ENCODE results near the gene KRT13. TPM values are rescaled to one million over a fixed set of nuclear protein-coding genes. Genes with fewer than 3 reads are reported as not detected.

KRT13 gene
- total RNA-seq, 1 experiment from 2014 or later = not detected

DNA sequence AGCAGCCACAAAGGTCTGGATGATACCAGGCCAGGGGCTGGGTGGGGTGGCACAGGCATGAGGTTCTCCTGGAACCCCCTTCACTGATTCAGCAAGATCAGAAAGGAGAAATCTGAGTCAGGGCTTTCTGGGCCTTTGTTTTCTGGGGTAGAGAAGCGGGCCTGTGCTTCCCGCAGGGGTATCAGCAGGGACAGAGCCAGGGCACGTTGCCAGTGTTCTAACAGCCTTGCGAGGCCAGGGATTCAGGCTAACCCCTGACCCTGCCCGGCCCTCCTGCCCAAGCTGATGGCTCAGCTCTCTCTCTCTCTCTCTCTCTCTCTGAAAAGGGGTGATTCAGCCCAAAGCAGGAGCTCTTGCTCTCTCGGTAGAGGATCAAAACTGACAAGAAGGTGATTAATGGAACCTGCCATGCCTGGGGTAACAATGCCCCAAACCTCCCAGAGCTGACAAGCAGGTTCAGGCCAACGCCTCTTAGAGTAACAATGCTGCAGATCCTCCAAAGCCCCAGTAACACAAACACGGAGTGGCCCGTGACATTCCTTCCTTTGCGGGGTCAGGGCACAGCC lies 2.0 kb upstream of the KRT13 start:
- POLR2A ChIA-PET = interaction anchor here (0.5 kb wide), 1 partner anchor 11 kb away, joined by 3 read pairs; the partner anchor contains the start of gene KRT15
- no peaks in the 10 kb centered on the region; the same call in 1 of the 2 replicates for H3K27me3 Mint-ChIP-seq (ENCODE audit: low read depth)
- H3K4me3 Mint-ChIP-seq = no peak overlapping the region
- peaks cover 17% of the 10 kb centered on the region for H3K4me1 Mint-ChIP-seq
- ATAC-seq = no peak
- no peaks in the 10 kb centered on the region for H3K36me3 Mint-ChIP-seq
- CTCF ChIA-PET = interaction anchor here (0.6 to 15.4 kb wide), 4 partner anchors 20 to 155 kb away, joined by 3 to 116 read pairs (median 9); no protein-coding TSS in a partner anchor
- no peak for TF ChIP-seq TEAD1 (CRISPR knock-in tag; IDR thresholded peaks at IDR 0.05)
- TF ChIP-seq, protein P1, sequence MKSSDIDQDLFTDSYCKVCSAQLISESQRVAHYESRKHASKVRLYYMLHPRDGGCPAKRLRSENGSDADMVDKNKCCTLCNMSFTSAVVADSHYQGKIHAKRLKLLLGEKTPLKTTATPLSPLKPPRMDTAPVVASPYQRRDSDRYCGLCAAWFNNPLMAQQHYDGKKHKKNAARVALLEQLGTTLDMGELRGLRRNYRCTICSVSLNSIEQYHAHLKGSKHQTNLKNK (CRISPR knock-in tag; IDR thresholded peaks at IDR 0.05) = no peak
- TF ChIP-seq, protein P2, sequence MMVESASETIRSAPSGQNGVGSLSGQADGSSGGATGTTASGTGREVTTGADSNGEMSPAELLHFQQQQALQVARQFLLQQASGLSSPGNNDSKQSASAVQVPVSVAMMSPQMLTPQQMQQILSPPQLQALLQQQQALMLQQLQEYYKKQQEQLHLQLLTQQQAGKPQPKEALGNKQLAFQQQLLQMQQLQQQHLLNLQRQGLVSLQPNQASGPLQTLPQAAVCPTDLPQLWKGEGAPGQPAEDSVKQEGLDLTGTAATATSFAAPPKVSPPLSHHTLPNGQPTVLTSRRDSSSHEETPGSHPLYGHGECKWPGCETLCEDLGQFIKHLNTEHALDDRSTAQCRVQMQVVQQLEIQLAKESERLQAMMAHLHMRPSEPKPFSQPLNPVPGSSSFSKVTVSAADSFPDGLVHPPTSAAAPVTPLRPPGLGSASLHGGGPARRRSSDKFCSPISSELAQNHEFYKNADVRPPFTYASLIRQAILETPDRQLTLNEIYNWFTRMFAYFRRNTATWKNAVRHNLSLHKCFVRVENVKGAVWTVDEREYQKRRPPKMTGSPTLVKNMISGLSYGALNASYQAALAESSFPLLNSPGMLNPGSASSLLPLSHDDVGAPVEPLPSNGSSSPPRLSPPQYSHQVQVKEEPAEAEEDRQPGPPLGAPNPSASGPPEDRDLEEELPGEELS (CRISPR knock-in tag; IDR thresholded peaks at IDR 0.05) = no peak
- TF ChIP-seq MYBL2 (CRISPR knock-in tag; IDR thresholded peaks at IDR 0.05) = no peak
- no peak for TF ChIP-seq GRHL2 (CRISPR knock-in tag; IDR thresholded peaks at IDR 0.05; ENCODE audit: insufficient replicate concordance, severe bottlenecking)
- TF ChIP-seq FOXP1 (CRISPR knock-in tag; IDR thresholded peaks at IDR 0.05; ENCODE audit: borderline replicate concordance) = no peak
- TF ChIP-seq, protein P3, sequence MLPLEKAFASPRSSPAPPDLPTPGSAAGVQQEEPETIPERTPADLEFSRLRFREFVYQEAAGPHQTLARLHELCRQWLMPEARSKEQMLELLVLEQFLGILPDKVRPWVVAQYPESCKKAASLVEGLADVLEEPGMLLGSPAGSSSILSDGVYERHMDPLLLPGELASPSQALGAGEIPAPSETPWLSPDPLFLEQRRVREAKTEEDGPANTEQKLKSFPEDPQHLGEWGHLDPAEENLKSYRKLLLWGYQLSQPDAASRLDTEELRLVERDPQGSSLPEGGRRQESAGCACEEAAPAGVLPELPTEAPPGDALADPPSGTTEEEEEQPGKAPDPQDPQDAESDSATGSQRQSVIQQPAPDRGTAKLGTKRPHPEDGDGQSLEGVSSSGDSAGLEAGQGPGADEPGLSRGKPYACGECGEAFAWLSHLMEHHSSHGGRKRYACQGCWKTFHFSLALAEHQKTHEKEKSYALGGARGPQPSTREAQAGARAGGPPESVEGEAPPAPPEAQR (CRISPR knock-in tag; IDR thresholded peaks at IDR 0.05) = no peak
- no peak for TF ChIP-seq JUN (CRISPR knock-in tag; IDR thresholded peaks at IDR 0.05)
- TF ChIP-seq NR1H2 (CRISPR knock-in tag; IDR thresholded peaks at IDR 0.05) = no peak
- TF ChIP-seq, protein P4, sequence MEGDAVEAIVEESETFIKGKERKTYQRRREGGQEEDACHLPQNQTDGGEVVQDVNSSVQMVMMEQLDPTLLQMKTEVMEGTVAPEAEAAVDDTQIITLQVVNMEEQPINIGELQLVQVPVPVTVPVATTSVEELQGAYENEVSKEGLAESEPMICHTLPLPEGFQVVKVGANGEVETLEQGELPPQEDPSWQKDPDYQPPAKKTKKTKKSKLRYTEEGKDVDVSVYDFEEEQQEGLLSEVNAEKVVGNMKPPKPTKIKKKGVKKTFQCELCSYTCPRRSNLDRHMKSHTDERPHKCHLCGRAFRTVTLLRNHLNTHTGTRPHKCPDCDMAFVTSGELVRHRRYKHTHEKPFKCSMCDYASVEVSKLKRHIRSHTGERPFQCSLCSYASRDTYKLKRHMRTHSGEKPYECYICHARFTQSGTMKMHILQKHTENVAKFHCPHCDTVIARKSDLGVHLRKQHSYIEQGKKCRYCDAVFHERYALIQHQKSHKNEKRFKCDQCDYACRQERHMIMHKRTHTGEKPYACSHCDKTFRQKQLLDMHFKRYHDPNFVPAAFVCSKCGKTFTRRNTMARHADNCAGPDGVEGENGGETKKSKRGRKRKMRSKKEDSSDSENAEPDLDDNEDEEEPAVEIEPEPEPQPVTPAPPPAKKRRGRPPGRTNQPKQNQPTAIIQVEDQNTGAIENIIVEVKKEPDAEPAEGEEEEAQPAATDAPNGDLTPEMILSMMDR (IDR thresholded peaks at IDR 0.05) = no peak
- TF ChIP-seq EMX1 (CRISPR knock-in tag; IDR thresholded peaks at IDR 0.05) = no peak
- TF ChIP-seq PRRX2 (CRISPR knock-in tag; IDR thresholded peaks at IDR 0.05) = no peak
- TF ChIP-seq ZNF671 (CRISPR knock-in tag; IDR thresholded peaks at IDR 0.05) = no peak
- TF ChIP-seq, protein P5, sequence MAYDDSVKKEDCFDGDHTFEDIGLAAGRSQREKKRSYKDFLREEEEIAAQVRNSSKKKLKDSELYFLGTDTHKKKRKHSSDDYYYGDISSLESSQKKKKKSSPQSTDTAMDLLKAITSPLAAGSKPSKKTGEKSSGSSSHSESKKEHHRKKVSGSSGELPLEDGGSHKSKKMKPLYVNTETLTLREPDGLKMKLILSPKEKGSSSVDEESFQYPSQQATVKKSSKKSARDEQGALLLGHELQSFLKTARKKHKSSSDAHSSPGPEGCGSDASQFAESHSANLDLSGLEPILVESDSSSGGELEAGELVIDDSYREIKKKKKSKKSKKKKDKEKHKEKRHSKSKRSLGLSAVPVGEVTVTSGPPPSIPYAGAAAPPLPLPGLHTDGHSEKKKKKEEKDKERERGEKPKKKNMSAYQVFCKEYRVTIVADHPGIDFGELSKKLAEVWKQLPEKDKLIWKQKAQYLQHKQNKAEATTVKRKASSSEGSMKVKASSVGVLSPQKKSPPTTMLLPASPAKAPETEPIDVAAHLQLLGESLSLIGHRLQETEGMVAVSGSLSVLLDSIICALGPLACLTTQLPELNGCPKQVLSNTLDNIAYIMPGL (CRISPR knock-in tag; IDR thresholded peaks at IDR 0.05) = no peak
- TF ChIP-seq ZNF219 (CRISPR knock-in tag; IDR thresholded peaks at IDR 0.05; ENCODE audit: borderline replicate concordance) = no peak
- TF ChIP-seq GTF2I (CRISPR knock-in tag; conservative IDR thresholded peaks at IDR 0.05) = no peak
- TF ChIP-seq, protein P6, sequence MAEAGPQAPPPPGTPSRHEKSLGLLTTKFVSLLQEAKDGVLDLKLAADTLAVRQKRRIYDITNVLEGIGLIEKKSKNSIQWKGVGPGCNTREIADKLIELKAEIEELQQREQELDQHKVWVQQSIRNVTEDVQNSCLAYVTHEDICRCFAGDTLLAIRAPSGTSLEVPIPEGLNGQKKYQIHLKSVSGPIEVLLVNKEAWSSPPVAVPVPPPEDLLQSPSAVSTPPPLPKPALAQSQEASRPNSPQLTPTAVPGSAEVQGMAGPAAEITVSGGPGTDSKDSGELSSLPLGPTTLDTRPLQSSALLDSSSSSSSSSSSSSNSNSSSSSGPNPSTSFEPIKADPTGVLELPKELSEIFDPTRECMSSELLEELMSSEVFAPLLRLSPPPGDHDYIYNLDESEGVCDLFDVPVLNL (CRISPR knock-in tag; IDR thresholded peaks at IDR 0.05; ENCODE audit: borderline replicate concordance, low read depth) = no peak
- TF ChIP-seq GABPB1 (CRISPR knock-in tag; IDR thresholded peaks at IDR 0.05) = no peak
- no peak for TF ChIP-seq NFE2L1 (CRISPR knock-in tag; IDR thresholded peaks at IDR 0.05)
- TF ChIP-seq, protein P7, sequence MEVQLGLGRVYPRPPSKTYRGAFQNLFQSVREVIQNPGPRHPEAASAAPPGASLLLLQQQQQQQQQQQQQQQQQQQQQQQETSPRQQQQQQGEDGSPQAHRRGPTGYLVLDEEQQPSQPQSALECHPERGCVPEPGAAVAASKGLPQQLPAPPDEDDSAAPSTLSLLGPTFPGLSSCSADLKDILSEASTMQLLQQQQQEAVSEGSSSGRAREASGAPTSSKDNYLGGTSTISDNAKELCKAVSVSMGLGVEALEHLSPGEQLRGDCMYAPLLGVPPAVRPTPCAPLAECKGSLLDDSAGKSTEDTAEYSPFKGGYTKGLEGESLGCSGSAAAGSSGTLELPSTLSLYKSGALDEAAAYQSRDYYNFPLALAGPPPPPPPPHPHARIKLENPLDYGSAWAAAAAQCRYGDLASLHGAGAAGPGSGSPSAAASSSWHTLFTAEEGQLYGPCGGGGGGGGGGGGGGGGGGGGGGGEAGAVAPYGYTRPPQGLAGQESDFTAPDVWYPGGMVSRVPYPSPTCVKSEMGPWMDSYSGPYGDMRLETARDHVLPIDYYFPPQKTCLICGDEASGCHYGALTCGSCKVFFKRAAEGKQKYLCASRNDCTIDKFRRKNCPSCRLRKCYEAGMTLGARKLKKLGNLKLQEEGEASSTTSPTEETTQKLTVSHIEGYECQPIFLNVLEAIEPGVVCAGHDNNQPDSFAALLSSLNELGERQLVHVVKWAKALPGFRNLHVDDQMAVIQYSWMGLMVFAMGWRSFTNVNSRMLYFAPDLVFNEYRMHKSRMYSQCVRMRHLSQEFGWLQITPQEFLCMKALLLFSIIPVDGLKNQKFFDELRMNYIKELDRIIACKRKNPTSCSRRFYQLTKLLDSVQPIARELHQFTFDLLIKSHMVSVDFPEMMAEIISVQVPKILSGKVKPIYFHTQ (CRISPR knock-in tag; IDR thresholded peaks at IDR 0.05) = no peak
- H3K9me3 Mint-ChIP-seq = no peaks in the 10 kb centered on the region
- DNase-seq (ENCODE audit: low spot score) = no peak
- H3K27ac Mint-ChIP-seq = no peak overlapping the region
